CD4-positive, alpha-beta T cell (primary cell): Measurements from ENCODE around the gene ELAPOR2. TPM values are rescaled to one million over a fixed set of nuclear protein-coding genes. Genes with fewer than 3 reads are reported as not detected.

Source experiments
- ATAC-seq: fragments of 200-7000 bp; cut with Tn5 transposase; one replicate; pipeline ENCODE4 v1.10.0; 2022; ENCODE audit warnings: mild to moderate bottlenecking; ENCODE audit not compliant: poor library complexity
- CTCF ChIA-PET: fragments of 350-600 bp; sonication (Branson Sonifier 250); formaldehyde crosslinking; loops from one replicate; lab custom pipeline; 2021; ENCODE audit warnings: antibody characterized with exemption, inconsistent platforms; lab: Charles Lee
- POLR2A ChIA-PET: fragments of 350-600 bp; sonication (Branson Sonifier 250); formaldehyde crosslinking; loops from one replicate; lab custom pipeline; 2021; ENCODE audit warnings: antibody characterized with exemption, inconsistent platforms; lab: Charles Lee
- DNase-seq, 14 experiments: peaks; one replicate each; pipeline ENCODE4 v3.0.0-alpha.2; 2013 to 2020; ENCODE audit warnings: mixed read lengths in 2 of 14
- H3K27ac ChIP-seq, 2 donors: one replicate each; pipeline versions ENCODE4 v1.5.1 to v1.7.0; 2013; ENCODE audit warnings: low read length in 2 of 2, low read depth in 1 of 2, mild to moderate bottlenecking in 1 of 2
- H3K27me3 ChIP-seq, 2 experiments: 1 replicate in 1 of 2; 2 replicates in 1 of 2; pipeline versions ENCODE4 v1.6.1 to v1.7.0; 2013; ENCODE audit warnings: low read length in 2 of 2, control low read depth in 1 of 2, mild to moderate bottlenecking in 1 of 2, moderate library complexity in 1 of 2; ENCODE audit not compliant: insufficient read depth in 2 of 2, control insufficient read depth in 1 of 2
- H3K36me3 ChIP-seq: one replicate; pipeline ENCODE4 v1.6.1; 2013; ENCODE audit warnings: low read length, control low read depth; ENCODE audit not compliant: insufficient read depth
- H3K4me1 ChIP-seq: one replicate; pipeline ENCODE4 v1.6.1; 2013; ENCODE audit warnings: low read length, control low read depth; ENCODE audit not compliant: insufficient read depth
- H3K4me3 ChIP-seq: one replicate; pipeline ENCODE4 v1.5.1; 2013; ENCODE audit warnings: mild to moderate bottlenecking, low read length, moderate library complexity
- H3K9me3 ChIP-seq, 2 experiments: 1 replicate in 1 of 2; 2 replicates in 1 of 2; pipeline versions ENCODE4 v1.6.1 to v1.7.0; 2013; ENCODE audit warnings: low read length in 2 of 2, mild to moderate bottlenecking in 2 of 2, control low read depth in 1 of 2, moderate library complexity in 1 of 2; ENCODE audit not compliant: control insufficient read depth in 1 of 2, insufficient read depth in 1 of 2
- H3K27ac Mint-ChIP-seq: one replicate; pipeline ENCODE4 v1.8.0; 2020; ENCODE audit warnings: mixed read lengths
- H3K27me3 Mint-ChIP-seq: one replicate; pipeline ENCODE4 v1.8.0; 2021; ENCODE audit warnings: mixed read lengths
- H3K36me3 Mint-ChIP-seq: one replicate; pipeline ENCODE4 v1.8.0; 2021; ENCODE audit warnings: low read depth, mixed read lengths
- H3K4me1 Mint-ChIP-seq: one replicate; pipeline ENCODE4 v1.8.0; 2021; ENCODE audit warnings: low read depth, mixed read lengths
- H3K4me3 Mint-ChIP-seq: one replicate; pipeline ENCODE4 v1.8.0; 2020; ENCODE audit warnings: mild to moderate bottlenecking, mixed read lengths
- H3K9me3 Mint-ChIP-seq: one replicate; pipeline ENCODE4 v1.8.0; 2020; ENCODE audit warnings: mixed read lengths
- intact Hi-C, 2 experiments: fragments of 100-400 bp; cut with DNase I in 1 of 2; cut with micrococcal nuclease in 1 of 2; formaldehyde crosslinking; loops; one replicate each; pipeline versions ENCODE4 v1.15.1 to v1.9.0; 2023 to 2025; cut with DNase I, micrococcal nuclease
- total RNA-seq, 174 experiments: library from RNA in 2 of 174; stranded (reverse) in 2 of 174; gene quantifications; one replicate each; pipeline ENCODE4 v1.2.3 and lab custom pipeline; 2021 to 2026
- TF ChIP-seq, protein P1 (sequence below): fragments of 200-600 bp; IDR thresholded peaks from one replicate; pipeline ENCODE4 v1.8.0; 2022; ENCODE audit warnings: antibody characterized with exemption, mild to moderate bottlenecking

The ELAPOR2 gene
- total RNA-seq, 2 experiments from 2014 or later, result 7.2 to 7.7 TPM

- CTCF ChIA-PET, result interaction anchor here (0.7 to 0.9 kb wide), 2 partner anchors 9 to 147 kb away, joined by 3 read pairs; no protein-coding TSS in a partner anchor
- POLR2A ChIA-PET, result interaction anchor here (0.9 to 1.2 kb wide), 2 partner anchors 9 to 10 kb away, joined by 3 to 6 read pairs; no protein-coding TSS in a partner anchor
- no peak overlapping the region for H3K27ac Mint-ChIP-seq
These were observed 45.6 kb downstream of the ELAPOR2 start for GRCh38 chr7:87013840-87014190.

DNA sequence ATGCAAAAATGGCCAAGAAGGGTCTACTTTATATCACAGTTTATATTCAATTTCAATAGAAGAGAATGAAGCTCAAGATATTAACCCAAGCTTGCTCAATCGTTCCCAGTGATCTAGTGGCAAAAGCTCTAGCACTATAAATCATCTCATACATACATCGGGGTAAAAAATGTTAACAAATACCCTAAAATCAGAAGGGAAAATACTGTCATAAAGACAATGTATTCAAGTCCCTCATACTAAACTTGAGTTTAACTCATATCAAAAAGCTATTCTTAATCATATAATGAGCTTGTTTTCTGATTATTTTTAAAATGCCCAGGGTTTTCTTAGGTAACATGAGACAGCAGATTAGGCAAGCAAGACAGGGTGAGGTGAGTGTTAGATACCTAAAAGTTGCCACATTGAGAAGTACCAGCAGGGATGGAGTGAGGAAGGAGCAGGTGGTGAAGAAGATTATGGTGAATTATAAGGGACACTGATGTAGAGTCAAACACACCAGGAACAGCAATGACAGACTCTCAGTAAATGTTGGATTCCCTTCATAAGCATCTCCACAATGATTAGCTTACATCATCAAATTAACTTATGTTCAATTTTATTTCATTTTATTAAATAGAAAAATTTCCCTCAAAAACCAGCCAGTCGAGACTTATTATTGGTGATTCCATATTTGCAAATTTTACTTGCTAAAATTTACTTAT is 46.2 kb downstream of the ELAPOR2 start:
- intact Hi-C loops, result no loop called here
- Histone ChIP-seq H3K36me3 (no peaks in the 10 kb centered on the region), H3K9me3 (no peaks in the 10 kb centered on the region), H3K27me3 (no peaks in the 10 kb centered on the region), H3K4me1 (no peaks in the 10 kb centered on the region), H3K27ac (no peak overlapping the region), H3K4me3 (no peak overlapping the region)
- TF ChIP-seq, protein P1, sequence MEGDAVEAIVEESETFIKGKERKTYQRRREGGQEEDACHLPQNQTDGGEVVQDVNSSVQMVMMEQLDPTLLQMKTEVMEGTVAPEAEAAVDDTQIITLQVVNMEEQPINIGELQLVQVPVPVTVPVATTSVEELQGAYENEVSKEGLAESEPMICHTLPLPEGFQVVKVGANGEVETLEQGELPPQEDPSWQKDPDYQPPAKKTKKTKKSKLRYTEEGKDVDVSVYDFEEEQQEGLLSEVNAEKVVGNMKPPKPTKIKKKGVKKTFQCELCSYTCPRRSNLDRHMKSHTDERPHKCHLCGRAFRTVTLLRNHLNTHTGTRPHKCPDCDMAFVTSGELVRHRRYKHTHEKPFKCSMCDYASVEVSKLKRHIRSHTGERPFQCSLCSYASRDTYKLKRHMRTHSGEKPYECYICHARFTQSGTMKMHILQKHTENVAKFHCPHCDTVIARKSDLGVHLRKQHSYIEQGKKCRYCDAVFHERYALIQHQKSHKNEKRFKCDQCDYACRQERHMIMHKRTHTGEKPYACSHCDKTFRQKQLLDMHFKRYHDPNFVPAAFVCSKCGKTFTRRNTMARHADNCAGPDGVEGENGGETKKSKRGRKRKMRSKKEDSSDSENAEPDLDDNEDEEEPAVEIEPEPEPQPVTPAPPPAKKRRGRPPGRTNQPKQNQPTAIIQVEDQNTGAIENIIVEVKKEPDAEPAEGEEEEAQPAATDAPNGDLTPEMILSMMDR, result no peak
- no peak for DNase-seq
- H3K27ac Mint-ChIP-seq, result no peak overlapping the region
- no peaks in the 10 kb centered on the region for H3K36me3 Mint-ChIP-seq
- CTCF ChIA-PET, result interaction anchor here (0.9 to 1.2 kb wide), 2 partner anchors 9 to 12 kb away, joined by 3 read pairs; no protein-coding TSS in a partner anchor
- ATAC-seq, result no peak
- peaks cover 4% of the 10 kb centered on the region for H3K27me3 Mint-ChIP-seq
- no peaks in the 10 kb centered on the region for H3K4me1 Mint-ChIP-seq
- no peak overlapping the region for H3K4me3 Mint-ChIP-seq
- POLR2A ChIA-PET, result interaction anchor here (1.2 kb wide), 1 partner anchor 10 kb away, joined by 3 read pairs; no protein-coding TSS in a partner anchor
- H3K9me3 Mint-ChIP-seq, result no peaks in the 10 kb centered on the region

More at GRCh38 chr7:87013840-87014190, 45.6 kb downstream of the ELAPOR2 start:
- no peaks in the 10 kb centered on the region for H3K4me1 ChIP-seq
- no peaks in the 10 kb centered on the region for H3K36me3 ChIP-seq
- intact Hi-C loops, result no loop called here
- DNase-seq (no peak), ATAC-seq (no peak)
- H3K4me1 Mint-ChIP-seq, result no peaks in the 10 kb centered on the region
- H3K4me3 ChIP-seq, result no peak overlapping the region
- H3K9me3 ChIP-seq, result no peaks in the 10 kb centered on the region
- H3K27me3 Mint-ChIP-seq, result peaks cover 4% of the 10 kb centered on the region
- H3K9me3 Mint-ChIP-seq, result no peaks in the 10 kb centered on the region
- TF ChIP-seq, protein P1, result no peak
- no peak overlapping the region for H3K27ac ChIP-seq
- no peaks in the 10 kb centered on the region for H3K36me3 Mint-ChIP-seq
- H3K27me3 ChIP-seq, result no peaks in the 10 kb centered on the region
- H3K4me3 Mint-ChIP-seq, result no peak overlapping the region

Other genes with a start within 250 kb of the ELAPOR2 start
- 100 to 1,000 TPM; 114 to 115 TPM for gene DMTF1, start 92.8 kb upstream of the ELAPOR2 start, total RNA-seq
- 100 to 1,000 TPM; 158 to 161 TPM for gene TMEM243, start 160.1 kb upstream of the ELAPOR2 start, total RNA-seq